CD4-positive, CD25-positive, alpha-beta regulatory T cell (primary cell): Measurements from ENCODE around the gene ZNRF3. TPM values are rescaled to one million over a fixed set of nuclear protein-coding genes. Genes with fewer than 3 reads are reported as not detected.

Experiments
- ATAC-seq, 2 donors: fragments of 150-1000 bp; cut with Tn5 transposase; one replicate each; pipeline ENCODE4 v1.10.0; 2021; ENCODE audit warnings: low read depth in 2 of 2, moderate number of reproducible peaks in 2 of 2, moderate library complexity in 1 of 2
- DNase-seq, 3 donors: peaks; one replicate each; pipeline versions ENCODE4 v3.0.0 to v3.0.0-alpha.2; 2012 to 2022; ENCODE audit warnings: mixed read lengths in 1 of 3
- H3K27ac ChIP-seq: one replicate; pipeline ENCODE4 v1.7.0; 2013; ENCODE audit warnings: mild to moderate bottlenecking, low read length; ENCODE audit not compliant: insufficient read depth, poor library complexity, severe bottlenecking
- H3K27me3 ChIP-seq: one replicate; pipeline ENCODE4 v1.7.0; 2013; ENCODE audit warnings: low read length; ENCODE audit not compliant: control insufficient read depth, insufficient read depth
- H3K36me3 ChIP-seq: one replicate; pipeline ENCODE4 v1.7.0; 2013; ENCODE audit warnings: mild to moderate bottlenecking, low read length, moderate library complexity; ENCODE audit not compliant: control insufficient read depth, insufficient read depth
- H3K4me1 ChIP-seq: 2 replicates; pipeline ENCODE4 v1.7.0; 2013; ENCODE audit warnings: mild to moderate bottlenecking, low read length; ENCODE audit not compliant: insufficient read depth, control insufficient read depth, poor library complexity, severe bottlenecking
- H3K4me3 ChIP-seq: one replicate; pipeline ENCODE4 v1.7.0; 2013; ENCODE audit warnings: low read depth, mild to moderate bottlenecking, low read length, moderate library complexity
- H3K9me3 ChIP-seq, 2 experiments: 1 replicate in 1 of 2; 2 replicates in 1 of 2; pipeline ENCODE4 v1.7.0; 2013; ENCODE audit warnings: low read length in 2 of 2, mild to moderate bottlenecking in 1 of 2, moderate library complexity in 1 of 2; ENCODE audit not compliant: control insufficient read depth in 2 of 2
- H3K27ac Mint-ChIP-seq, 3 donors: one replicate each; pipeline ENCODE4 v1.8.0; 2020 to 2022; ENCODE audit warnings: mild to moderate bottlenecking in 3 of 3, mixed read lengths in 3 of 3, moderate library complexity in 2 of 3
- H3K27me3 Mint-ChIP-seq: one replicate; pipeline ENCODE4 v1.8.0; 2022; ENCODE audit warnings: mild to moderate bottlenecking, mixed read lengths
- H3K36me3 Mint-ChIP-seq: one replicate; pipeline ENCODE4 v1.8.0; 2020; ENCODE audit warnings: mixed read lengths
- H3K4me1 Mint-ChIP-seq, 4 donors: one replicate each; pipeline ENCODE4 v1.8.0; 2020 to 2022; ENCODE audit warnings: mixed read lengths in 4 of 4, mild to moderate bottlenecking in 1 of 4
- H3K4me3 Mint-ChIP-seq, 4 donors: one replicate each; pipeline ENCODE4 v1.8.0; 2020 to 2022; ENCODE audit warnings: mild to moderate bottlenecking in 4 of 4, mixed read lengths in 4 of 4, moderate library complexity in 3 of 4
- H3K9me3 Mint-ChIP-seq, 7 donors: one replicate each; pipeline ENCODE4 v1.8.0; 2020 to 2022; ENCODE audit warnings: mixed read lengths in 7 of 7, mild to moderate bottlenecking in 3 of 7, moderate library complexity in 2 of 7
- polyA plus RNA-seq, 4 donors: library from polyadenylated mRNA; unstranded; fragments of 300-500 nt; fragmentation: Illumina TruSeq; gene quantifications; one replicate each; pipeline ENCODE4 v1.2.3, GENCODE V29; 2021
- total RNA-seq: library from RNA; stranded (reverse); gene quantifications from one replicate; pipeline ENCODE4 v1.2.3, GENCODE V29; 2022

The ZNRF3 gene
- total and polyA plus RNA-seq, 5 donors from 2014 or later = 0.06 to 0.35 (median 0.24) TPM

DNA sequence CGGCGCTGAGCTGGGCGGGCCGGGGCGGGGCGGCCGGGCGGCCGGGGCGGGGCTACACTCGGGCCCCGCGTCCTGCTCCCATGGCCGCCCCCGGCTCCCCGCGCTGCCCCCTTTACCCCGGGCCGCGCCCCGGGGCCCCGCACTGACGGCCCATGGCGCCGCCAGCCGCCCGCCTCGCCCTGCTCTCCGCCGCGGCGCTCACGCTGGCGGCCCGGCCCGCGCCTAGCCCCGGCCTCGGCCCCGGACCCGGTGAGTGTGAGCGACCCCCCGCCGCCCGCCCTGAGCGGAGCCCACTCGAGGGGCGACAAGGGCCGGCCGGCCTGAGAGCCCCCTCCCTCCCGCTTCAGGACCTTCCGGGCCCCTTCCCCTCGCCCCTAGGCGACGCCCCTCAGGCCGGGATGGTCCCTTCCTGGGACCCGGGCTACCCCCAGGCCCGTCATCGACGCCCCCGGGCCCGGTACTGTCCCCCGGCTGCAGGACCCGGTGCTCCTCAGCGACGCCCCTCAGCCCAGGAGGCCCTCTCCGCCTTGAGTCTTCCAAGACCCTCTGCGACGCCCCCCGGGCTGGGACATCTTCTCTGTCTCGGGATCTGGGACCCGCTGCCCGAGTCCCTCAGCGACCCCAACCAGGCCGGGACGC, 189.7 kb downstream of the ZNRF3 start, which contains the start of gene KREMEN1:
Gene KREMEN1, plus strand, starts transcription at position 57 of the 639 bp plus-strand sequence. Its CDS starts 96 bp downstream, at position 153.
- H3K4me3 Mint-ChIP-seq = peak within 1 kb of the TSS; percentile 71 to 90 (median 81)
- Histone ChIP-seq H3K27ac (no peak within 1 kb of the TSS), H3K4me3 (peak within 1 kb of the TSS; percentile 63), H3K9me3 (no peaks in the 10 kb centered on the region), H3K4me1 (peaks cover 30% of the 10 kb centered on the region), H3K27me3 (peaks cover 24% of the 10 kb centered on the region), H3K36me3 (no peaks in the 10 kb centered on the region)
- peak within 1 kb of the TSS in 1 of 3 donors; percentile 32 for H3K27ac Mint-ChIP-seq
- H3K4me1 Mint-ChIP-seq = peaks cover 0 to 21% (median 6%) of the 10 kb centered on the region in 4 donors
- no peaks in the 10 kb centered on the region for H3K36me3 Mint-ChIP-seq
- ATAC-seq (no peak), DNase-seq (peak in 1 of 3 donors; percentile 4)
- H3K9me3 Mint-ChIP-seq = peaks cover 0 to 4% (median 0%) of the 10 kb centered on the region in 7 donors
- H3K27me3 Mint-ChIP-seq = peaks cover 65% of the 10 kb centered on the region

GRCh38 chr22:29073618-29074275, 190.4 kb downstream of the ZNRF3 start:
- DNase-seq = peak in 1 of 3 donors; percentile 10
- Mint-ChIP-seq H3K4me3 (peak overlapping the region; percentile 43 to 78 (median 66)), H3K27ac (no peak overlapping the region), H3K27me3 (peaks cover 68% of the 10 kb centered on the region), H3K9me3 (peaks cover 0 to 4% (median 0%) of the 10 kb centered on the region in 7 donors), H3K36me3 (no peaks in the 10 kb centered on the region), H3K4me1 (peaks cover 0 to 21% (median 6%) of the 10 kb centered on the region in 4 donors)
- no peak for ATAC-seq
- Histone ChIP-seq H3K27ac (no peak overlapping the region), H3K27me3 (peaks cover 24% of the 10 kb centered on the region), H3K9me3 (no peaks in the 10 kb centered on the region), H3K36me3 (no peaks in the 10 kb centered on the region), H3K4me3 (no peak overlapping the region), H3K4me1 (peaks cover 30% of the 10 kb centered on the region)

DNA sequence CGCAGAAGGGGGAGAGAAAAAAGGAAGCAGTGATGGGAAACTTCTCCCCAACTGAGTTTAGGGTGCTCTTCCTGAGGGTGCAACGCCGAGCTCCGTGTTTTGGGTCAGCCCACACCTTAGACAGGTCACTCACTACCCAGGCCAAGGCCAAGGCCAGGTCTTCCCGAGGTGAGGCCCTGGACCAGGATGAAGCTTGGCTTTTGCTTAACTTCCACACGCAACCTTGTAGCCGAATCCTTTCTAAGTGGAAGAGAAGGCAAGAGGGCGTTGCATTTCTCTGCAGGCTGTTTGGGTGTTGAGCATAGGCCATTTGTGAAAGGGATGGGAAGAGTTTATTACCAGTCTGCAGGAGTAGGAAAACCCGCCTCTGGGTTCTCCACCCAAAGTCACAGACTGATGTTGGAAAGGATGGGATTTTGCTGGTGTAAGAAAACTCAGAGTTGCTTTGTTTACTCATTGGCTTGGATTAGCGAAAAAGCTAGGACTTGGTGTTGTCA, 191.0 kb downstream of the ZNRF3 start:
- Histone ChIP-seq H3K9me3 (no peaks in the 10 kb centered on the region), H3K27me3 (peaks cover 24% of the 10 kb centered on the region), H3K36me3 (no peaks in the 10 kb centered on the region), H3K4me1 (peaks cover 30% of the 10 kb centered on the region), H3K4me3 (no peak overlapping the region), H3K27ac (no peak overlapping the region)
- DNase-seq (no peak), ATAC-seq (no peak)
- no peaks in the 10 kb centered on the region for H3K36me3 Mint-ChIP-seq
- peaks cover 69% of the 10 kb centered on the region for H3K27me3 Mint-ChIP-seq
- peaks cover 0 to 21% (median 6%) of the 10 kb centered on the region in 4 donors for H3K4me1 Mint-ChIP-seq
- H3K9me3 Mint-ChIP-seq = peaks cover 0 to 4% (median 0%) of the 10 kb centered on the region in 7 donors
- no peak overlapping the region for H3K27ac Mint-ChIP-seq
- H3K4me3 Mint-ChIP-seq = peak overlapping the region; percentile 58 to 78 (median 68)

DNA sequence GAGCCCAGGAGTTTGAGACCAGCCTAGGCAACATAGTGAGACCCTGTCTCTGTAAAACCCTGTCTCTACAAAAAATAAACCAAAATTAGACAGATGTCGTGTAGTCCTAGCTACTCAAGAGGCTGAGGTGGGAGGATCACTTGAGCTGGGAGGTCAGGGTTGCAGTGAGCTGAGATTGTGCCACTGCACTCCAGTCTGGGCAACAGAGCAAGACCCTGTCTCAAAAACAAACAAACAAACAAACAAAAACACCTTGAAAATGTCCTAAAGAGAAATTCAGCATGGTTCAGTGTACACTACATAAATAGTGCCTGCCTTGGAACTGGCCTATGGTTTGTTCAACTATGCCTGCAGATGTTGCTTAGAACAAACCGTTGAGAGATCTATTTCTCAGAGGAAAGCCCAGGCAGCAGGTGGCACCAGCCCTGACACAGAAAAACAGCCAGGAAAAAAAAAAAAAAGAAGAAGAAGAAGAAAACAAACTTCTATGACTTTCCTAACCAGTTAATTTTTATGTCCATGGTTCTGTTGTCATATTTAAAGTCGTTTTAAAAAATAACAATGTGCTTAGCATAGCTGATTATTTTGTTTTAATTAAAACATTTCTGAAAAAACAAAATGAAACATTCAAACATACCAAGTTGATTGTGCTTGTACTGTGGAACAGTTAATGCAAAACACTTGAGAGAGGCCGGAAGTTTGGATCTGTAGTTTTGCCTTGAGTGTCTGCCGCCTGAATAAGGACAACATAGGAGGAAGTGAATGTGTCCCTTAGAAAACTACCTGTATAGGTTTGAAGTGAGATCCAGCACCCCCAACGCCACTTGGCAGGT, 194.9 kb downstream of the ZNRF3 start:
- H3K9me3 Mint-ChIP-seq = no peaks in the 10 kb centered on the region
- no peak for DNase-seq
- H3K27ac Mint-ChIP-seq = no peak overlapping the region
- Histone ChIP-seq H3K27me3 (peaks cover 23% of the 10 kb centered on the region), H3K9me3 (no peaks in the 10 kb centered on the region), H3K27ac (no peak overlapping the region), H3K36me3 (no peaks in the 10 kb centered on the region), H3K4me3 (no peak overlapping the region), H3K4me1 (peaks cover 12% of the 10 kb centered on the region)
- peaks cover 0 to 6% (median 0%) of the 10 kb centered on the region in 4 donors for H3K4me1 Mint-ChIP-seq
- no peaks in the 10 kb centered on the region for H3K36me3 Mint-ChIP-seq
- H3K27me3 Mint-ChIP-seq = peaks cover 67% of the 10 kb centered on the region
- H3K4me3 Mint-ChIP-seq = no peak overlapping the region
- no peak for ATAC-seq

DNA sequence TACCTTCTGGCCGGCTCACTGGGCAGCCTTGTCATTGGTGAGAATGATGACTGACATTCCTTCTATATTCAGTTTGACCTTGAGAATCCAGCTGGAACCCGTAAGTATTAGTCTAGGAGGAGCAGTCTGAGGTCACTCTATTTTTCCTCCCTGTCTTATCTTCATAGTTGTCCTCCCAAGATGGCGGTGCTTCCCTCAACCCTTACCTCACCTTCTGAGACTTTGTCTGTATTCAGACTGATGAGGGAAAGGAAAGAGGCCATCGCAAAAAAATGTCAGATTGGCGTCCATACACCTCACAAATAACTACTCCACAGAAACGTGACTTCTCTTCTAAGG, 195.5 kb downstream of the ZNRF3 start:
- ATAC-seq (no peak), DNase-seq (no peak)
- Histone ChIP-seq H3K27ac (no peak overlapping the region), H3K9me3 (no peaks in the 10 kb centered on the region), H3K27me3 (peaks cover 23% of the 10 kb centered on the region), H3K4me1 (peaks cover 6% of the 10 kb centered on the region), H3K4me3 (no peak overlapping the region), H3K36me3 (no peaks in the 10 kb centered on the region)
- Mint-ChIP-seq H3K27ac (no peak overlapping the region), H3K4me1 (peaks cover 0 to 6% (median 0%) of the 10 kb centered on the region in 4 donors), H3K9me3 (no peaks in the 10 kb centered on the region), H3K27me3 (peaks cover 62% of the 10 kb centered on the region), H3K36me3 (no peaks in the 10 kb centered on the region), H3K4me3 (no peak overlapping the region)

DNA sequence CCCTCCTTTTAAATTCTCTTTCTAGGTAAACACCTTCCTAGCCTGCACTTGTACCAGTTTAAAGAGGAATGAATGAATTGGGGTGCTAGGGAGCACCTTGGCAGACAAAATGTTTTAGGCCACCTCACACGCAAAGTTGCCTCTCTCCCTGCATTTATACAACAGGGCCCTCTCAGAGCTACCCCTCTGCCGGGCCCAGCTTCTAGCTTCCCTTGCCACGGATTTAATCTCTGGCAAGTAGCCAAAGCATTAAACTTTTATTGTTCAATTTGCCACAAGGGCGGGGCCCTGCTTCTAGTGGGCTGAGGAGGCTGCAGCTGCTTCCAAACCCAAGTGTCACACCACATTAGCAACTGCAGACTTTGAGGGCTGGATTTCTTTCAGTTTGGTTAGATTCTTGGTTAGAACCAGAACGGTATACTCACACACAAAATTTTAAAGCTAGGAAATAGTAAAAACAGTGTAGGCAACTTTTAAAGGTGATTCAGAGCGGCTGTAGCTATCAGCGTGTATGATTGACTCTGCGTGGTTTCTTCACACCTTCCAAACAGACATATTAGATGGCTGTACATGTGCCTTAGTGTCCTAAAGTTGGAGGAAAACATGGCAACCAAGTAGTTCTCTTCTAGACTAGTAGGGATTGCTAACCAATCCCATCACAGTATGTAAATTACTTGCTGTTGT, 196.0 kb downstream of the ZNRF3 start:
- Mint-ChIP-seq H3K27ac (no peak overlapping the region), H3K36me3 (no peaks in the 10 kb centered on the region), H3K4me1 (peaks cover 0 to 3% (median 0%) of the 10 kb centered on the region in 4 donors), H3K27me3 (peaks cover 57% of the 10 kb centered on the region), H3K9me3 (no peaks in the 10 kb centered on the region), H3K4me3 (no peak overlapping the region)
- ATAC-seq (no peak), DNase-seq (no peak)
- Histone ChIP-seq H3K36me3 (no peaks in the 10 kb centered on the region), H3K27ac (no peak overlapping the region), H3K4me3 (no peak overlapping the region), H3K9me3 (no peaks in the 10 kb centered on the region), H3K27me3 (peaks cover 20% of the 10 kb centered on the region), H3K4me1 (peaks cover under 1% of the 10 kb centered on the region)
